GM12892 (cell line): ENCODE results near the gene SLC35C1.

Source experiments
- POLR2A ChIP-seq: IDR thresholded peaks from 2 replicates; pipeline ENCODE4 v1.6.1; 2011; ENCODE audit warnings: low read depth, low read length, control low read depth
- POLR2AphosphoS5 ChIP-seq: IDR thresholded peaks from 2 replicates; pipeline ENCODE4 v1.6.1; 2011; ENCODE audit warnings: low read depth, low read length, control low read depth

DNA sequence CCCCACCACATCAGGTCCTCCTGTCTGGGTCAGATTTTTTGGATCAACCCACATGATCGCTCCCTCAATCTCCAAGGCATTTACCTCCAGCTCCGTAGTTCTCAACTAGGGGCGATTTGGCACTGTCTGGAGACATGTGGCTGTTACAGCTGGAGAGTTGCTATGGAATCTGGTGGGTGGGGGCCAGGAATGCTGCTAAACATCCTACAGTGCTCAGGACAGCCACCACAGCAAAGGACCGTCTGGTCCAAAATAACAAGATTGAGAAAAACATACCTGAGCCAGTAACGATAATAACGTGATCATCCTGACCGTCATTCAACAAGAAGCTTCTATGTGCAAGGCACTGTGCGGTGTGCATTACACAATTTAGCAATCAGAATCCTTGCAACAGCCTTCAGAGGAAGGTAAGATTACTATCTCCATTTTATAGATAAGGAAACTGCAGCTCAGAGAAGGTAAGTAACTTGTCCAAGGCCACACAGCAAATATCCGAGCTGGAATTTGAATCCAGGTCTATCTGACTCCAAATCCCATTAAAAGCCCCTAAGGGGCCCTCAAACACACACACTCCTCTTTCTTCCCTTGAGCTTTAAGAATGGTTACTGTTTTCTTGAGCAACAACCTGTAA lies 28.0 kb downstream of the SLC35C1 start:
- TF ChIP-seq POLR2A (no peak), POLR2AphosphoS5 (no peak)
